Spleen (tissue), 11 donors: ENCODE results near the gene FBXO9. TPM values are rescaled to one million over a fixed set of nuclear protein-coding genes. Genes with fewer than 3 reads are reported as not detected.

Experiments
- DNase-seq: peaks from one replicate; pipeline ENCODE4 v3.0.0-alpha.2; 2020
- H3K27ac ChIP-seq, 8 donors: fragments of 200-600 bp; sonication (generic) in 7 of 8; 1 replicate in 4 of 8; 2 replicates in 4 of 8; pipeline versions ENCODE4 v1.5.0 to v1.8.0; 2016 to 2021; ENCODE audit warnings: inconsistent platforms in 4 of 8, mild to moderate bottlenecking in 4 of 8, moderate library complexity in 1 of 8
- H3K27me3 ChIP-seq, 7 donors: fragments of 200-600 bp; sonication (generic) in 6 of 7; replicated peaks in 1 of 7; 1 replicate in 4 of 7; 2 replicates in 3 of 7; pipeline versions ENCODE4 v1.5.0 to v1.8.0; 2016 to 2021; ENCODE audit warnings: inconsistent platforms in 3 of 7, mild to moderate bottlenecking in 1 of 7
- H3K36me3 ChIP-seq, 6 donors: fragments of 200-600 bp; sonication (generic) in 5 of 6; 1 replicate in 4 of 6; 2 replicates in 2 of 6; pipeline versions ENCODE4 v1.5.0 to v1.8.0; 2016 to 2021; ENCODE audit warnings: inconsistent platforms in 2 of 6
- H3K4me1 ChIP-seq, 6 donors: fragments of 200-600 bp; sonication (generic) in 5 of 6; 1 replicate in 3 of 6; 2 replicates in 3 of 6; pipeline versions ENCODE4 v1.5.0 to v1.8.0; 2016 to 2021; ENCODE audit warnings: inconsistent platforms in 3 of 6
- H3K4me3 ChIP-seq, 8 donors: fragments of 200-600 bp; sonication (generic) in 7 of 8; 1 replicate in 4 of 8; 2 replicates in 4 of 8; pipeline versions ENCODE4 v1.5.0 to v1.8.0; 2016 to 2021; ENCODE audit warnings: inconsistent platforms in 4 of 8, mild to moderate bottlenecking in 4 of 8, moderate library complexity in 2 of 8
- H3K9me3 ChIP-seq, 8 donors: fragments of 200-600 bp; sonication (generic) in 7 of 8; 1 replicate in 4 of 8; 2 replicates in 4 of 8; pipeline versions ENCODE4 v1.5.0 to v1.8.0; 2016 to 2021; ENCODE audit warnings: inconsistent platforms in 4 of 8
- POLR2A ChIP-seq, 3 donors: fragments of 450-650 bp; IDR thresholded peaks; one replicate each; pipeline ENCODE4 v1.5.1; 2017; ENCODE audit warnings: antibody characterized with exemption in 3 of 3, mild to moderate bottlenecking in 1 of 3
- POLR2AphosphoS5 ChIP-seq, 3 donors: sonication (generic); formaldehyde crosslinking; IDR thresholded peaks; one replicate each; pipeline ENCODE4 v1.5.1; 2017; ENCODE audit warnings: antibody characterized with exemption in 3 of 3
- WGBS, 5 donors: extraction: QIAGEN DNeasy Blood & Tissue Kit in 3 of 5; methylation state at CpG; one replicate each; pipeline versions ENCODE4 v1.1.5 to v1.1.7; 2013 to 2018; 5-methylcytosine and 5-hydroxymethylcytosine counted together
- intact Hi-C: fragments of 100-400 bp; cut with DNase I; formaldehyde crosslinking; loops from one replicate; pipeline ENCODE4 v1.15.0; 2023; ENCODE audit warnings: low total_unique reads
- polyA plus RNA-seq, 3 donors: library from polyadenylated mRNA; stranded (reverse); fragments of 200-250 nt; gene quantifications; one replicate each; pipeline ENCODE4 v1.2.1, GENCODE V29; 2013
- small RNA-seq, 4 donors: library from RNA; depleted of rRNA; stranded (forward); fragments of <200 nt; gene quantifications; one replicate each; pipeline ENCODE3, GENCODE V24; 2016
- total RNA-seq, 7 donors: library from RNA; depleted of rRNA in 3 of 7; stranded (reverse); fragments of >200 nt in 3 of 7; fragmentation: NEBNext Ultra II Directional in 4 of 7; extraction: Animal tissue kit (Norgen Biotek cat#: 25700) in 4 of 7; gene quantifications; one replicate each; pipeline versions ENCODE4 v1.1.0 to v1.2.1, GENCODE V29; 2016 to 2021
- TF ChIP-seq, protein P1 (sequence below), 11 experiments: fragments of 200-600 bp in 7 of 11; fragments of 450-650 bp in 4 of 11; sonication (generic) in 4 of 11; IDR thresholded peaks in 8 of 11; conservative IDR thresholded peaks in 3 of 11; 1 replicate in 7 of 11; 2 replicates in 4 of 11; pipeline versions ENCODE4 v1.4.0 to v1.8.0; 2016 to 2021; ENCODE audit warnings: antibody characterized with exemption in 11 of 11, inconsistent platforms in 4 of 11, mild to moderate bottlenecking in 1 of 11
- donor health status: healthy with polysubstance abuse.
- donor health status: DM: no; HTN: no; CAD: no; lungs with moderate emphysema.
- donor health status: DM: no; HTN: no; CAD: no.
- donor health status: Bipolar disorder and iron deficiency.
- donor health status: healthy.
- donor health status: DM: no; HTN: no; CAD: no.
- donor health status: DM: yes; HTN: yes; CAD: no.

The FBXO9 gene
- total and polyA plus RNA-seq, 10 donors, result 21.4 to 115 (median 69.5) TPM

GRCh38 chr6:53144802-53145201 lies 79.6 kb downstream of the FBXO9 start:
- H3K9me3 ChIP-seq, result peaks cover 0 to 5% (median 0%) of the 10 kb centered on the region in 8 donors
- H3K36me3 ChIP-seq, result no peaks in the 10 kb centered on the region
- H3K27me3 ChIP-seq, result no peaks in the 10 kb centered on the region
- WGBS, 5 donors, result 75 to 89% (median 84%) methylated on average over 2 of the region's 2 CpGs
- H3K4me1 ChIP-seq, result no peaks in the 10 kb centered on the region
- H3K4me3 ChIP-seq, result no peak overlapping the region
- no peak for DNase-seq
- H3K27ac ChIP-seq, result no peak overlapping the region
- intact Hi-C loops, result no loop called here
- TF ChIP-seq POLR2AphosphoS5 (IDR thresholded peaks at IDR 0.05), result no peak
- TF ChIP-seq POLR2A (IDR thresholded peaks at IDR 0.05), result no peak
- TF ChIP-seq, protein P1, sequence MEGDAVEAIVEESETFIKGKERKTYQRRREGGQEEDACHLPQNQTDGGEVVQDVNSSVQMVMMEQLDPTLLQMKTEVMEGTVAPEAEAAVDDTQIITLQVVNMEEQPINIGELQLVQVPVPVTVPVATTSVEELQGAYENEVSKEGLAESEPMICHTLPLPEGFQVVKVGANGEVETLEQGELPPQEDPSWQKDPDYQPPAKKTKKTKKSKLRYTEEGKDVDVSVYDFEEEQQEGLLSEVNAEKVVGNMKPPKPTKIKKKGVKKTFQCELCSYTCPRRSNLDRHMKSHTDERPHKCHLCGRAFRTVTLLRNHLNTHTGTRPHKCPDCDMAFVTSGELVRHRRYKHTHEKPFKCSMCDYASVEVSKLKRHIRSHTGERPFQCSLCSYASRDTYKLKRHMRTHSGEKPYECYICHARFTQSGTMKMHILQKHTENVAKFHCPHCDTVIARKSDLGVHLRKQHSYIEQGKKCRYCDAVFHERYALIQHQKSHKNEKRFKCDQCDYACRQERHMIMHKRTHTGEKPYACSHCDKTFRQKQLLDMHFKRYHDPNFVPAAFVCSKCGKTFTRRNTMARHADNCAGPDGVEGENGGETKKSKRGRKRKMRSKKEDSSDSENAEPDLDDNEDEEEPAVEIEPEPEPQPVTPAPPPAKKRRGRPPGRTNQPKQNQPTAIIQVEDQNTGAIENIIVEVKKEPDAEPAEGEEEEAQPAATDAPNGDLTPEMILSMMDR (IDR thresholded peaks at IDR 0.05 in 8 of 11, conservative IDR thresholded peaks at IDR 0.05 in 3 of 11), result no peak

DNA sequence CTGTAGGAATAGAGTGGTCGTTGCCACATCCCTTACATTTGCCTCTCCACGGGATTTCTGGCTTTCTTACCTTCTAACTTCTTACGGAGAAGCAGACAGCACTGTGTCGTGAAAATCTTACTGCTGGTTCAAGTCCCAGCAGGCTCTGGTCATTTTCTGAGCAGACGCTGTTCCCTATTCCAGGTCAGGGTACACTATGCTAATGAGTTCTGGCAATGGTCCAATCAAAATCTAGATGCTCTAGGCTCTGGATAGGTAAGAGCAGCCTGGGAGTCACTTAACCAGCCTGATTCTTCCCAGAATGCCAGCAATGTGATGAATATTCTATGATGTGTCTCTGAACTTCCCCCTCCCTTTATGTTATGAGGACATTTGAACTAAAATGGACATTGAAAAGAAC lies 83.5 kb downstream of the FBXO9 start, which contains the start of gene GCM1:
Gene GCM1, minus strand, starts transcription at position 158 of the 400 bp plus-strand sequence. CDS start 3,209 bp downstream, outside the sequence.
- H3K4me1 ChIP-seq, result no peaks in the 10 kb centered on the region
- WGBS, 5 donors, result 83 to 90% (median 86%) methylated on average over 5 of the region's 5 CpGs
- intact Hi-C loops, result no loop called here

More for the DNA sequence above, 83.5 kb downstream of the FBXO9 start, which contains the start of gene GCM1:
- Histone ChIP-seq H3K27ac (no peak within 1 kb of the TSS), H3K27me3 (no peaks in the 10 kb centered on the region), H3K9me3 (no peaks in the 10 kb centered on the region), H3K4me3 (no peak within 1 kb of the TSS), H3K36me3 (no peaks in the 10 kb centered on the region)
- no peak for DNase-seq
- TF ChIP-seq POLR2AphosphoS5 (IDR thresholded peaks at IDR 0.05) (no peak), POLR2A (IDR thresholded peaks at IDR 0.05) (no peak)
- TF ChIP-seq, protein P1 (IDR thresholded peaks at IDR 0.05 in 8 of 11, conservative IDR thresholded peaks at IDR 0.05 in 3 of 11), result no peak

Small RNAs within 50 kb of the gene (small RNA-seq; reads per million reads assigned to genes)
- 0 reads per million in 4 donors for gene RN7SL244P

Other genes with a start within 250 kb of the FBXO9 start
- not detected for gene GSTA5, start 224.6 kb upstream of the FBXO9 start, total RNA-seq
- gene GSTA5, start 224.6 kb upstream of the FBXO9 start, polyA plus RNA-seq, result not detected
- not detected for gene GSTA3, start 155.7 kb upstream of the FBXO9 start, total RNA-seq
- gene GSTA3, start 155.7 kb upstream of the FBXO9 start, polyA plus RNA-seq, result not detected
- 10 to 100 TPM in 6 of 7 donors, 1 to 10 TPM in 1; 8.5 to 23.3 (median 14.8) TPM for gene GSTA4, start 70.1 kb upstream of the FBXO9 start, total RNA-seq
- gene GSTA4, start 70.1 kb upstream of the FBXO9 start, polyA plus RNA-seq, result 10 to 100 TPM; 13.0 to 19.4 (median 15.2) TPM
- 10 to 100 TPM in 4 of 7 donors, 1 to 10 TPM in 3; 7.0 to 15.7 (median 11.4) TPM for gene CILK1, start 3.6 kb upstream of the FBXO9 start, total RNA-seq
- gene CILK1, start 3.6 kb upstream of the FBXO9 start, polyA plus RNA-seq, result 1 to 10 TPM; 3.0 to 3.3 (median 3.3) TPM
- gene GCM1, start 83.4 kb downstream of the FBXO9 start, total RNA-seq, result 1 to 10 TPM in 2 of 7 donors, under 1 TPM in 4, not detected in 1; 0.13 to 1.9 (median 0.42) TPM
- gene GCM1, start 83.4 kb downstream of the FBXO9 start, polyA plus RNA-seq, result under 1 TPM; 0.05 to 0.22 (median 0.06) TPM